ENCODE measurements around the gene REEP1. TPM values are rescaled to one million over a fixed set of nuclear protein-coding genes. Genes with fewer than 3 reads are reported as not detected.

Gene REEP1
- total and polyA plus RNA-seq, 8 donors: 1.4 to 7.0 (median 4.0) TPM

- 92% methylated on average over 7 of the region's 7 CpGs for WGBS, 2 donors
- Histone ChIP-seq H3K36me3 (no peaks in the 10 kb centered on the region), H3K4me1 (no peaks in the 10 kb centered on the region), H3K27me3 (no peaks in the 10 kb centered on the region), H3K27ac (no peak overlapping the region), H3K4me3 (no peak overlapping the region), H3K9me3 (no peaks in the 10 kb centered on the region)
- FAIRE-seq: no peak
- TF ChIP-seq, protein P1, sequence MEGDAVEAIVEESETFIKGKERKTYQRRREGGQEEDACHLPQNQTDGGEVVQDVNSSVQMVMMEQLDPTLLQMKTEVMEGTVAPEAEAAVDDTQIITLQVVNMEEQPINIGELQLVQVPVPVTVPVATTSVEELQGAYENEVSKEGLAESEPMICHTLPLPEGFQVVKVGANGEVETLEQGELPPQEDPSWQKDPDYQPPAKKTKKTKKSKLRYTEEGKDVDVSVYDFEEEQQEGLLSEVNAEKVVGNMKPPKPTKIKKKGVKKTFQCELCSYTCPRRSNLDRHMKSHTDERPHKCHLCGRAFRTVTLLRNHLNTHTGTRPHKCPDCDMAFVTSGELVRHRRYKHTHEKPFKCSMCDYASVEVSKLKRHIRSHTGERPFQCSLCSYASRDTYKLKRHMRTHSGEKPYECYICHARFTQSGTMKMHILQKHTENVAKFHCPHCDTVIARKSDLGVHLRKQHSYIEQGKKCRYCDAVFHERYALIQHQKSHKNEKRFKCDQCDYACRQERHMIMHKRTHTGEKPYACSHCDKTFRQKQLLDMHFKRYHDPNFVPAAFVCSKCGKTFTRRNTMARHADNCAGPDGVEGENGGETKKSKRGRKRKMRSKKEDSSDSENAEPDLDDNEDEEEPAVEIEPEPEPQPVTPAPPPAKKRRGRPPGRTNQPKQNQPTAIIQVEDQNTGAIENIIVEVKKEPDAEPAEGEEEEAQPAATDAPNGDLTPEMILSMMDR (IDR thresholded peaks at IDR 0.05): no peak
- intact Hi-C loops (cut with DNase I): no loop called here
- ATAC-seq: no peak
- DNase-seq: no peak
These were observed 30.0 kb downstream of the REEP1 start for GRCh38 chr2:86307431-86307830.

GRCh38 chr2:86305915-86306254, 31.5 kb downstream of the REEP1 start:
- Histone ChIP-seq H3K36me3 (no peaks in the 10 kb centered on the region), H3K27ac (no peak overlapping the region), H3K4me3 (no peak overlapping the region), H3K27me3 (no peaks in the 10 kb centered on the region), H3K9me3 (no peaks in the 10 kb centered on the region), H3K4me1 (no peaks in the 10 kb centered on the region)
- no peak for DNase-seq
- TF ChIP-seq, protein P1 (IDR thresholded peaks at IDR 0.05): no peak
- no peak for ATAC-seq
- 93 to 94% methylated on average over 5 of the region's 5 CpGs for WGBS, 2 donors
- no peak for FAIRE-seq
- intact Hi-C loops (cut with DNase I): no loop called here

GRCh38 chr2:86305195-86305914, 32.1 kb downstream of the REEP1 start:
- Histone ChIP-seq H3K4me1 (no peaks in the 10 kb centered on the region), H3K36me3 (no peaks in the 10 kb centered on the region), H3K27me3 (no peaks in the 10 kb centered on the region), H3K4me3 (no peak overlapping the region), H3K9me3 (no peaks in the 10 kb centered on the region), H3K27ac (no peak overlapping the region)
- ATAC-seq (no peak), DNase-seq (no peak), FAIRE-seq (no peak)
- intact Hi-C loops (cut with DNase I): no loop called here
- 92% methylated on average over 5 of the region's 5 CpGs for WGBS, 2 donors
- TF ChIP-seq, protein P1 (IDR thresholded peaks at IDR 0.05): no peak

- Histone ChIP-seq H3K36me3 (no peaks in the 10 kb centered on the region), H3K27me3 (no peaks in the 10 kb centered on the region), H3K4me1 (no peaks in the 10 kb centered on the region), H3K9me3 (no peaks in the 10 kb centered on the region), H3K4me3 (no peak overlapping the region), H3K27ac (no peak overlapping the region)
- TF ChIP-seq, protein P1 (IDR thresholded peaks at IDR 0.05): no peak
- DNase-seq (no peak), ATAC-seq (no peak), FAIRE-seq (no peak)
- WGBS, 2 donors: 92 to 93% methylated on average over 3 of the region's 3 CpGs
- intact Hi-C loops (cut with DNase I): no loop called here
These were observed 33.0 kb downstream of the REEP1 start for GRCh38 chr2:86304416-86304815.

DNA sequence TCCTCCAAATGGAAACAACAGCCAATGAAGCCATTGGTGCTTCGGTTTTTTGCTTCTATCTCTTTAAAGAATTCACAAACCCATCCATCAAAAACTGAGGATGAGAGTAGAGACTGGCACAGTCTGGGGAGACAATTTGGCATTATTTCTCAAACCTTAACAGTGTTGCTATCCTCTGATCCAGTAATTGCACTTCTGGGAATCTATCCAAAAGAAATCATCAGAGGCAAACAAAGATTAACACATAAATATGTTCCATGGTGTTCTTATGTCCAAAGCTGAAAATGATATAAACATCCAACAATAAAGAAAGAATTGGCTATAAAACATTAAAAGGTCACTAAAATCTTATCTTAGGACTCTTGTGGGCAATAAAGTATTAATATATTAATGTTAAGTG, 35.1 kb downstream of the REEP1 start:
- no peaks in the 10 kb centered on the region for H3K36me3 ChIP-seq
- no peaks in the 10 kb centered on the region for H3K9me3 ChIP-seq
- peak in 1 of 4 donors; percentile 20 for ATAC-seq
- 70 to 74% methylated on average over 1 of the region's 1 CpG for WGBS, 2 donors
- DNase-seq: no peak
- intact Hi-C loops (cut with DNase I): no loop called here
- no peak for FAIRE-seq
- no peaks in the 10 kb centered on the region for H3K4me1 ChIP-seq
- no peak overlapping the region for H3K4me3 ChIP-seq
- no peaks in the 10 kb centered on the region for H3K27me3 ChIP-seq
- TF ChIP-seq, protein P1 (IDR thresholded peaks at IDR 0.05): no peak
- H3K27ac ChIP-seq: no peak overlapping the region

Measured in pancreas (tissue), 10 donors.